ENCODE data around the gene PALLD. TPM values are rescaled to one million over a fixed set of nuclear protein-coding genes. Genes with fewer than 3 reads are reported as not detected.
"Not testable (repeated sequence)": the region's sequence is repeated elsewhere in the genome, so short reads cannot be mapped to it uniquely, and the experiment has no call there.

PALLD gene
- total RNA-seq, 1 experiment from 2014 or later, result 47.8 TPM

GRCh38 chr4:168696280-168696679, 199.4 kb downstream of the PALLD start:
- DNase-seq (ENCODE audit: low read depth), result no peak

DNA sequence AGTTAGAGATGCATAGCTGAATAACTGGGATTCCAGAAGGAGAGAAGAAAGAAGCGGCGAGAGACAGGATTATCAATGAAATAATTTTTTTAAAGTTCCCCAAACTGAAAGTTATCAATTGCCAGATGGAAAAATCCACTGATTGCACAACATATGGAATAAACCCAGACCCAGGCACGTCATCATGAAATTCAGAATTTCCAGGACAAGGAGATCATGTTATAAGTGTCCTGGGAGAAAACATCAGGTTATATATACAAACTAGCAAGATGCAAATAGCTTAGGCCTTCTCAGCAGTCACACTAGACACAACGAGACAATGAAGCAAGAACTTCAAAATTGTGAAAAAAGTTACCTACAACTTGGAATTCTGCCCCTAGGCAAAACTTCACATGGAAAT, 200.0 kb downstream of the PALLD start:
- DNase-seq (ENCODE audit: low read depth), result no peak

DNA sequence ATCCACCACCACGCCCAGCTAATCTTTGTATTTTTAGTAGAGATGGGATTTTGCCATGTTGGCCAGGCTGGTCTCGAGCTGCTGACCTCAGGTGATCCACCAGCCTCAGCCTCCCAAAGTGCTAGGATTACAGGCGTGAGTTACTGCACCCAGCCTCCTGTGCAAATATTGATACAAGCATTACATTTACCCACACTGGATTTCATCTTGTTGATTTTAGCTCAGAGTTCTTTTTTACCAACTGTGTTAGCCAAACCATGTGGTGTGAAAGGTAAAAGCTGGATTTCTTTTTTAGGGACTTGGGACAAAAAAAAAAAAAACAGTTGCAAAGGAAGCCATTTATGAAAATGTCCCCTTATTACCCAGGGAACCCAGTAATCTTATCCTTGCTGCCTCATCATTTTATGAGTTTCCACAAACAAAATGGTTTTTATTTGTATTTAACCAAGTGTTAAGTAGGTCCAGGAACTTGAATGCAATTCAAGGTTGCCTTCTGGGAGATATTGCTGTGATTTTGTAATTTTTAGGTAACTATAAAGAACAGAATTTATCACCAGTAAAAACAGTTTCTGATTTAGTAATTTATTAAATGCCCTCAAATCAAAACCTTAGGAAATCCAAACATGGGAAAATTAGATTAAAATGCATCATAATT, 202.5 kb downstream of the PALLD start:
- no peak for DNase-seq (ENCODE audit: low read depth)

DNA sequence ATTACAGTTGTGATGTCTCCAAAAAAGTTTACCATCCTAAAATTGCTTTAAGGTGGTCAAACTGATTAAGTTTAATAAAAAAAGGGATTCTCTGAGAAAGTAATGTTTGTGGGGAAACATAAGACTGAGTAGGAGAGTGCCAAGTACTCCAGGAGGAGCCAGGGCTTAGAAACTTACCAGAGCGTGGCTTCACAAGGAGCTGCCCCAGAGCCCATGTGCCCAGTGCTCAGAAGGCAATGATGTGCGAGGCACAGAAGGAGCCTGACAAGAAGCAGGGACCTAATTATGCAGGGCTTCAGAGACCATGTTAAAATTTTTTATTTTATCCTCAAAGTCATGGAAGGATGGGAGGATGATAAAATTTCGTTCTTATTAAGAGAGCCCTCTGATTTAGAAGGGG, 204.2 kb downstream of the PALLD start:
- DNase-seq (ENCODE audit: low read depth), result no peak

DNA sequence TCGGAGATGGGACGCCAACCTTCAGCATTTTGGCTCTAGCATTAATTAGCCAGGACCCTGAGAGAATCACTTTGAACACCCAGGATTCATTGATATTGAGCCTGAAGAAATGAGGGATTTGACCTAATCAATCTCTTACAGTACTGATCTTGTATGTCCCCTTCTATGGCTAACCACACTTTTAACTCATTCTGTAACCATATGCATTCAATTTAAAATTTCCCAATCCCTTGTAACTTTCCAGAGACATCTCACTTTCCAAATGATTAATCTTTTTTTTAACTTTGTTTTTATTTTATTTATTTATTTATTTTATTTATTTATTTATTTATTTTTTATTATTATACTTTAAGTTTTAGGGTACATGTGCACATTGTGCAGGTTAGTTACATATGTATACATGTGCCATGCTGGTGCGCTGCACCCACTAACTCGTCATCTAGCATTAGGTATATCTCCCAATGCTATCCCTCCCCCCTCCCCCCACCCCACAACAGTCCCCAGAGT, 205.8 kb downstream of the PALLD start:
- DNase-seq (ENCODE audit: low read depth), result not testable (repeated sequence)

DNA sequence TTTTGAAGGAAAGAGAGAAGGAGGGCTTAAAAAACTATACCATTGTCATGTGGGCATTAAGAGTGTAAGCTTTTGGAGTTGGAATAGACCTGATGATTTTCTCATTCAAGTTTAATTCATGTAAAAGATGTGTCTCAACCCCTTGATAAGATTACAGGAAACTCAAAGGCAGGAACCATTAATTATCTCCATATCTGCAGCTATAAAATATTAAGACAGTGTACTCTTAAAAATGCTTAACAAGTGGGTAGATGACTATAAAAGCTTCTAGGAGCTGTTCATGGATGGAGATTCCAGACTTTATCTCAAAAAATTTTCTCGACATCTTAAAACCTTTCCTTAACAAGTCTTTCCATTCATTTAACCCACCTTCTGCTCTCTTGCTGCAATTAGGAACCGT, 208.3 kb downstream of the PALLD start:
- no peak for DNase-seq (ENCODE audit: low read depth)

DNA sequence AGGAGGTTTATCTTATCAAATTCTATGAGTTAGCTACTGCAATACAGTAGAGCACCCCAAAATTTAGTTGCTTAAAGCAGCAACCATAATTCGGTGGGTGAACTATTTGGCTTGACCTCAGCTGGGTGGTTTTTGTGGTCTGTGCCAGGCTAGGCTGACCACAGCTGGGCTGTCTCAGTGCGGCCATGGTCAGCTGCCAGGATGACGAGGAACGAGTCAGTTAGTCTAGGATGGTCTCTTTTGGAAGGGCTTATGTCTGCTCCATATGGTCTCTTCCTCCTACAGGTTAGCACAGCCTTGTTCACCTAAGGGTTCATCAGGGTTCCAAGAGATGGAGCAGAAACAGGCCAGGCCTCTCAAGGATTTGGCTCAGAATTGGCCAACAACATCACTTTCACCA, 210.4 kb downstream of the PALLD start:
- peak; percentile 65 for DNase-seq (ENCODE audit: low read depth)

DNA sequence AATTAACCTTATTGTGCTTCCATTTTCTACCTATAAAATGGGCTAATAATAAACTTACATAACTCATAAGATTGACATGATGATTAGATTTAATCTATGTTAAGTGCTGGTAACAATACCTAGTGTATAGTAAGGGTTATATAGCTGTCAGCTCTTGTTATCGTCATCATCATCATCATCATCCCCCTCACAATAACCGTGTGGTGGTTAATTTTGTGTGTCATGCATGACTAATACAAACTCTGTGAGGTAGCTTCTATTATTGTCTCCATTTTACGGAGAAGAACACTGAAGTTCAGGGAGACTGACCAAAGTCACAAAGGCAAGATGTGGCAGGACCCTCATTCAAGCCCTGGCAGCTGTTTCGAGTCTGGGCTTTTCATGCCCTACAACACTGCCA, 211.3 kb downstream of the PALLD start:
- peak; percentile 57 for DNase-seq (ENCODE audit: low read depth)

DNA sequence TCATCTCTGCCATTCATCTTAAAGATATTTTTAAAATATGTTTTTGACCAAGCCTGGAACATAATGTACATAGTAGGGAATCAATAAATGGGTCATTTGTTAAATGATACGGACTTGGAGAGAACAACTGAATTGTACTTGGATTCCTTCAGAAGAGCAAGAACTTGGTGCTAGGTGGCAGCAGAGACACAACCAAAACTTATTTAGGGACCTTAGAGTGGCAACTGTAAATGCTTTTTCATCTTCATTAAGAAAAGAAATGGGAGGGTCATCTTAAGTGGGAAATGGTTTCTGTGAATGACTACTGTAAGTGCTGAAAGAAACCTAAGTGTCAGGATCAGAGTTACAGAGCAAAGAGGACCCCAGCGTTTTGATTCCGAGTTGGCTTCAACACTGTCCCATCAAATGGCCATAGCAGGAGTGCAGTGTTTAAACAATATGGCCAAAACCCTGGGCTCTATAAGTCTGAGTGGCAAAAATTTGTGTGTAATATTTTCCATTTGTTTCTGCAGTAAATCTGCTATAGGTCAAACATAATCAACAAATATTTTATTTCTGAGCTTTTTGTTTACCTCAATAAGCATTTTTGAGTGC, 213.6 kb downstream of the PALLD start:
- DNase-seq (ENCODE audit: low read depth), result peak; percentile 32

DNA sequence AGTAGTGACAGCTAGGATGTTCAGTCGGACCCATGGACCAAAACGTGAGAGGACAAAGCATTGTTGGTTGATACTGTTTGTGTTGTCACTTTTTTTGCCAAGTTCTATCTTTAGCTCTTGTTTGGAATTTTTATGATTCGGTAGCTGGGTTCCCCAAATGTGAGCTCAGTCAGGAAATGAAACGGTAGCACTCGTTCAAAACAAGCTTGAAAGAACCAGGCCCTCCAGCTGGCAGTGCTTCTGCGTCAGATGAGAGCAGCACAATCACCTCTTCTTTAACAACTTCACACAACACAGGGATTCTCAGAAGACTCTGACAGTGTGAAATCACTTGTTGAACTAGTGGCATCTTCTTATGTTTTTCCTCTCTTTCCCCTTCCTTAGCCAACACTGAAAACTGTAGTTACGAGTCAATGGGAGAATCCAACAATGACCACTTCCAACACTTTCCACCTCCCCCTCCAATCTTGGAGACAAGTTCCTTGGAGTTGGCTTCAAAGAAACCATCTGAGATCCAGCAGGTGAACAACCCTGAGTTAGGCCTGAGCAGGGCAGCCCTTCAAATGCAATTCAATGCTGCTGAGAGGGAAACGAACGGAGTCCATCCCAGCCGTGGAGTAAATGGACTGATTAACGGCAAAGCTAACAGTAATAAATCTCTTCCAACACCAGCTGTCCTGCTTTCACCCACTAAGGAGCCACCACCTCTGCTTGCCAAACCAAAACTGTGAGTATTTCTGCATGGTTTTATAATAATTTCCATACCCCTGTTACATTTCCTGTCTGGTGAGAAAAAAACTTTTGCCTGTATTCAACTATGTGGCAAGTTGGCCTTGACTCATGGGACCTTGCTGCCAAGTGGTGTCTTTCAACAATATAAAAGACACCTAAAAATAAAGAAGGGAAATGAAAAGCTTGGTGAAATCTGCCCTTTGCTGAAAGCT, 214.6 kb downstream of the PALLD start:
- DNase-seq (ENCODE audit: low read depth), result peak; percentile 66

- no peak for DNase-seq (ENCODE audit: low read depth)
Measured at GRCh38 chr4:168712316-168712890, 215.6 kb downstream of the PALLD start.

GRCh38 chr4:168713253-168713652, 216.4 kb downstream of the PALLD start:
- no peak for DNase-seq (ENCODE audit: low read depth)

GRCh38 chr4:168715896-168716295, 219.0 kb downstream of the PALLD start:
- no peak for DNase-seq (ENCODE audit: low read depth)

DNA sequence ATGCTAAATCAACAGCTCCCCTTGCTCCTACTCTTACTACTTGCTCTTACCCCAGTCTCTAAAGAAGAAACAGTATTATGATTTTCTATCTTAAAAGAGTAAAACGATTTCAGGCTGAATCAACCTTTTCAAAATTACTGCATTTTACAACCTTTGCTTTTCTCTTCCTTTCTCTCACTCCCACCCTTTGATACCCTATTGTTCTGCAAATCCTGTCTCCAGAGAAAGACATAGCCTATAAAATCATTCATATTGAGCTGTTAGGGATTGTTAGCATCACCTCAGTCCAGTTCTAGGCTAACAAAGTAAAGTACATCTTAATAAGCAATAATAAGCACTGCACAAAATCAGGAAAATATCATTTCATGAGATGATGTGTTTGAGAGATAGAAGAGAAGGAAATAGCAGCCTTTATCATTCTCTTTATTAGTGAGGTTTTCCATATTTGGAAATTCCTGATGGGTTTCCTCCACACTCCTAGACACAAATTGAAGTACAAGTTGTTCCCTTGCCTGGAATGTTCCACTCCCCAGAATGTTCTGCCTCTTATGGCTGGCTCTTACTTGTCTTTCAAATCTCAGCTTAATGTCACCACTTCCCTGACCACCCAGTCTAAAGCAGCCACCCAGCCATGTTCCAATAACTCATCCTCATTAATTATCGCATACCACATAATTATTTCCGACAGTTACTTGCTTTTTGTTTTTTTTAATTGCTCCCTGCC, 219.7 kb downstream of the PALLD start:
- no peak for DNase-seq (ENCODE audit: low read depth)

DNA sequence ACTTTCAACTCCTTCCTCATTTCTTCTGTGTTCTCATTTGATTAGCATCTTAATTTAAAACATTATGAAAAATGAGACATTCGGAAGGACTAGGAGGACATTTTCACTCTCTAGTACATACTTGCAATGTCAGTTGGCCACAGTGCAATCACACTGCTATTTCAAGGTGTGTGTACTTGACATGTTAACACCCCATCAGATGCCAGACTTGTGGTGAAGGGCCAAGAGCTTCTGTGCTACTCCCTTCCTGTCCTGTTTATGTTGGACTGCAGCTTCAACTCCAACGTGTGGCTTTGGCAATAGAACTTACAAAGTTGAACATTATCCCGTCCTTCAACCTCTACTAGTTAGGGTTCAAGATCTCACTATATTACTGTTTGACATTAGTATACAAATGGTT, 221.0 kb downstream of the PALLD start:
- peak; percentile 15 for DNase-seq (ENCODE audit: low read depth)

- DNase-seq (ENCODE audit: low read depth), result no peak
Measured at GRCh38 chr4:168719725-168720124, 222.9 kb downstream of the PALLD start.

DNA sequence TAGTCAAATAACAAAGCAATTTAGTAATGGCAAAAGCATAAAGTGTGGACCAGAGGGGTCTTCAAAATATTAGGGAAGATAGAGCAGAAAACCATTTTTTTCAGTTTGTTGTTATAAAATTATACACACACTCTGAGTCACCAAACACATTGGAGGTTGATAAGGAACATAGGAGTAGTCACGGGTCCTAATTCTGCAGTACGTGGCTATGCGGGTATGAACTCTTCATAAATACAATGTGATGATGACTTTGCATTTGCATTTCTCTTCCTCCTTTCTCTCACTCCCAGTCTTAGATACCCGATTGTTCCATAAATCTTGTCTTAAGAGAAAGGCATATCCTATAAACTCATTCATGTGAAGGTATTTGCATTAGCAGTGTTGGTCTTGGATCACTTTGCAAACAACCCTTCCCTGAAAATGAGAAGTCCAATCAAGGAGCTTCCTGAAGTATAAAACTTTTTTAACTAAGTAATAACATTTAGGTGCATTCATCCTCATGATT, 223.6 kb downstream of the PALLD start:
- DNase-seq (ENCODE audit: low read depth), result no peak

DNA sequence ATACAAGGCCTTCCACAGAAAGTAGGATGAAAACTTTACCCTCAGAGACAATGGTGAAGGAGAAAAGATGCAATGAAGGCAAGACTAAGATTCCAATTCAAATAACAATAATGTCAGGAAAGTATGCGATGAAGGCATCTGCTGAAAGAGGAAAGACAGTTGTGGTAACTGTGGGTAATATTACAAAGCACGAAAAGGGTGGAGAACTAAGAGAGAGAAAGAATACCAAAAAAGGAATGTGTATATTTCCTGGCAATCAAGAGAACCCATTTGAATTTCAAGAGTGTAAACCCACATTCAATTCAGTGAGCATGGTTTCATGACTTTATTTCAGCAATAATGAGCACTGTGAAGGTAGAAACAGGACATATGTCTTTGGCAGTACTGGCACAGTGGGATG, 225.5 kb downstream of the PALLD start:
- peak; percentile 8 for DNase-seq (ENCODE audit: low read depth)

DNA sequence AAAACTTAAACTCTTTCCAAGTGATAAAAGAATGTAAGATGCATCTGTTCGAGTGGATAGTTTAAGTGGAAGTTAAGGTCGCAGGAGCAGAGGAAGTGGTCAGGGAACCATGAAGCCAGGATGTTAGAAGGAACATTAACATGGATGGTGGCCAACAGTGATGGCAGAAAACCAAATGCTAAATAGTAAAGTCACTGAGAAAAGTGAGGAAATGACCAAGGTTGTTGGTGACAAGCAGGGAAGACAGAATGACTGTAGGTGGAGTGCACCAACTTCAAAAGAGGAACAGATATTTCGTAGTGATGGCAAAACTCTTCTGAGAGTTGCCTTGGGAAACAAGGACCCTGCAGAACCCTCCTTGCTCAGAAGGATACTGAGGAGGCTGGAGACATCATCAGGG, 226.2 kb downstream of the PALLD start:
- peak; percentile 70 for DNase-seq (ENCODE audit: low read depth)

- peak; percentile 14 for DNase-seq (ENCODE audit: low read depth)
Measured at GRCh38 chr4:168723569-168723968, 226.7 kb downstream of the PALLD start.

GRCh38 chr4:168724243-168724642, 227.4 kb downstream of the PALLD start:
- DNase-seq (ENCODE audit: low read depth), result no peak
